Nephron (organoid): ENCODE data around the gene KRT72.

Experiments used
- H3K27ac Mint-ChIP-seq, 3 experiments: 2 replicates each; pipeline ENCODE4 v1.8.0; 2020; ENCODE audit warnings: mixed read lengths in 3 of 3, mild to moderate bottlenecking in 2 of 3, moderate library complexity in 1 of 3
- H3K27me3 Mint-ChIP-seq: 2 replicates; pipeline ENCODE4 v1.8.0; 2021; ENCODE audit warnings: low read depth, mild to moderate bottlenecking, moderate library complexity, mixed read lengths
- H3K36me3 Mint-ChIP-seq: 2 replicates; pipeline ENCODE4 v1.8.0; 2020; ENCODE audit warnings: low read depth, mixed read lengths
- H3K4me1 Mint-ChIP-seq: 2 replicates; pipeline ENCODE4 v1.8.0; 2020; ENCODE audit warnings: mixed read lengths
- H3K4me3 Mint-ChIP-seq, 3 experiments: 2 replicates each; pipeline ENCODE4 v1.8.0; 2020; ENCODE audit warnings: mild to moderate bottlenecking in 3 of 3, mixed read lengths in 3 of 3, moderate library complexity in 2 of 3
- H3K9me3 Mint-ChIP-seq: 2 replicates; pipeline ENCODE4 v1.8.0; 2020; ENCODE audit warnings: mixed read lengths
- TF ChIP-seq, protein P1 (sequence below), 3 experiments: fragments of 200-600 bp; sonication (generic); IDR thresholded peaks; one replicate each; pipeline ENCODE4 v1.5.0; 2021; ENCODE audit warnings: antibody characterized with exemption in 3 of 3; ENCODE audit not compliant: unreplicated experiment in 3 of 3

Gene KRT72

DNA sequence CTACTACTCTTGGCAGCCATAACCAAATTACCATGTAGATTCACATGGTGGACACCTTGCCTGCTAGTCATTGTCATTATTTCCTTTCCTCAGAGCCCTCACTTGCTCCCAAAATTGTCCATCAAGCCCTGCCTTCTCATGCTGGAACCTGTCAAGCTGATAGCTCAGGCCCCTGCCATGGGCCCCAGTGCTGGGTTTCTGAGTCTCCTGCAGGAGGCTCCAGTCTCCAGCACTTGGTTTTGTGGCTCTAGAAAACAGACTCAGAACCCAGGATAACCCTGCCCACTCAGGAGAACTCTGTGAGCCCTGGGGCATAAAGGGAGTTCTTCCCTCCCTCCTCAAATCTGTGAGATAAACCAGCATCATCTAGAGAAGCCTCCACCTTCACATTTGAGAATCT lies 59.1 kb downstream of the KRT72 start:
- Mint-ChIP-seq H3K27me3 (peaks cover 11% of the 10 kb centered on the region), H3K36me3 (no peaks in the 10 kb centered on the region), H3K27ac (no peak overlapping the region), H3K4me3 (no peak overlapping the region), H3K9me3 (no peaks in the 10 kb centered on the region), H3K4me1 (peaks cover 8% of the 10 kb centered on the region)
- TF ChIP-seq, protein P1, sequence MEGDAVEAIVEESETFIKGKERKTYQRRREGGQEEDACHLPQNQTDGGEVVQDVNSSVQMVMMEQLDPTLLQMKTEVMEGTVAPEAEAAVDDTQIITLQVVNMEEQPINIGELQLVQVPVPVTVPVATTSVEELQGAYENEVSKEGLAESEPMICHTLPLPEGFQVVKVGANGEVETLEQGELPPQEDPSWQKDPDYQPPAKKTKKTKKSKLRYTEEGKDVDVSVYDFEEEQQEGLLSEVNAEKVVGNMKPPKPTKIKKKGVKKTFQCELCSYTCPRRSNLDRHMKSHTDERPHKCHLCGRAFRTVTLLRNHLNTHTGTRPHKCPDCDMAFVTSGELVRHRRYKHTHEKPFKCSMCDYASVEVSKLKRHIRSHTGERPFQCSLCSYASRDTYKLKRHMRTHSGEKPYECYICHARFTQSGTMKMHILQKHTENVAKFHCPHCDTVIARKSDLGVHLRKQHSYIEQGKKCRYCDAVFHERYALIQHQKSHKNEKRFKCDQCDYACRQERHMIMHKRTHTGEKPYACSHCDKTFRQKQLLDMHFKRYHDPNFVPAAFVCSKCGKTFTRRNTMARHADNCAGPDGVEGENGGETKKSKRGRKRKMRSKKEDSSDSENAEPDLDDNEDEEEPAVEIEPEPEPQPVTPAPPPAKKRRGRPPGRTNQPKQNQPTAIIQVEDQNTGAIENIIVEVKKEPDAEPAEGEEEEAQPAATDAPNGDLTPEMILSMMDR (IDR thresholded peaks at IDR 0.05; ENCODE audit: unreplicated experiment in 3 of 3): no peak

DNA sequence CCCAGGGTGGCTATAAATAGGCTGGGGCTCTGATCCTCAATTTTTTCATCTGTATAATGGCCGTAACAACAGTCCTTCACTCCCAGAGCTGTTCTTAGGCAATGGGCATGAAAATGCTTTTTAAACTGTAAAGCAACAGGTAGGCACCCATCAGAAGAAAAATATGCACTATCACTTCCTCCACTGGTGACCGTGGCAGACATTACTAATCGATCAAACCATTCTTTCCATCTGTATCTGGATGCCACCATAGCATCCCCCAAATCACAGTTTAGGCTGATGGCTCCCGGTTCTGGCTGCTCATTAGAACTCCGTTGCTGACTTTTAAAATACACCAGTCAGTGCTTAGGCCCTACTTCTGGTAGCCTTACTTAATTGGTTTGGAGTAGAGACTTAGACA lies 59.6 kb downstream of the KRT72 start:
- Mint-ChIP-seq H3K4me3 (no peak overlapping the region), H3K36me3 (no peaks in the 10 kb centered on the region), H3K9me3 (no peaks in the 10 kb centered on the region)

DNA sequence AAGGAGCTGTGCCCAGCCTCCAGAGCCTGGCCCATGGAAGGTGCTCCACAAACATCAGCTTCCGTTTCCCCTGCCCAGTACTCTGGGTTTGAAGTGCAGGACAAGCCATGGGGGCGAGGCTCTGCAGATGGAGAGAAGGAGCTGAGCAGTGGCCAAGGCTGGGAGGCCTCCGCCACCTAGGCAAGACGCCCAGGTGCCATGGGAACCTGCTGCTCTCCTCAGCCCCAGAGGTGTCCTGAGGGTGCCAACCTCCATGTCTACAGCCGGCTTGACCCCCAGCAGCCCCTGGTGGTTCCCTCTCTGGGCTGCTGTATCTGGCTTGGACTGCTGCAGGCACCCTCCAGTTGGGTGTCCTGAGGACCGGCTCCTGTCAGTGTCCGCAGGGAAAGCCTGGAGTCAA lies 60.7 kb downstream of the KRT72 start:
- Mint-ChIP-seq H3K27me3 (peaks cover 12% of the 10 kb centered on the region), H3K4me3 (no peak overlapping the region), H3K27ac (no peak overlapping the region), H3K4me1 (peaks cover 8% of the 10 kb centered on the region), H3K9me3 (no peaks in the 10 kb centered on the region), H3K36me3 (no peaks in the 10 kb centered on the region)
- TF ChIP-seq, protein P1 (IDR thresholded peaks at IDR 0.05; ENCODE audit: unreplicated experiment in 3 of 3): no peak

More for the DNA sequence above, 59.6 kb downstream of the KRT72 start:
- TF ChIP-seq, protein P1 (IDR thresholded peaks at IDR 0.05; ENCODE audit: unreplicated experiment in 3 of 3): no peak
- peaks cover 15% of the 10 kb centered on the region for H3K27me3 Mint-ChIP-seq
- H3K4me1 Mint-ChIP-seq: peaks cover 8% of the 10 kb centered on the region
- H3K27ac Mint-ChIP-seq: no peak overlapping the region

DNA sequence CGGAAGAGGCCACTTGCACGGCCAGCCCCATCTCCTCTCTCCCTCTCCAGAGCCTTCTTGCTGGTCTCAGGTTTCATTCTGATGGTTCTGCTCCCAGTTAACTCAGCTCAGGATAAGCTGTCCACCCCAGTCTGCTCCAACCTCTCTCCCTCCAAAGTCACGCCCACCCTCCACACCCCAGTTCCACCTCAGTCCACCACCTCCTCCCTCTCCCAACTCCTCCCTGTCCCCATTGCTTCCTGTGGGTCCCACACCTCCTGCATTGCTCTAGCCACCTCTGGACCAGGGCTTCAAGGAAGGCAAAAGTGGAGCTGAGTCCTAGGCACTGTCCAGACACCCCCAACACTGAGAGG lies 61.5 kb downstream of the KRT72 start:
- H3K27me3 Mint-ChIP-seq: peaks cover 6% of the 10 kb centered on the region
- TF ChIP-seq, protein P1 (IDR thresholded peaks at IDR 0.05; ENCODE audit: unreplicated experiment in 3 of 3): no peak
- H3K27ac Mint-ChIP-seq: no peak overlapping the region
- H3K4me3 Mint-ChIP-seq: no peak overlapping the region
- no peaks in the 10 kb centered on the region for H3K36me3 Mint-ChIP-seq
- H3K9me3 Mint-ChIP-seq: no peaks in the 10 kb centered on the region
- H3K4me1 Mint-ChIP-seq: peaks cover 8% of the 10 kb centered on the region

DNA sequence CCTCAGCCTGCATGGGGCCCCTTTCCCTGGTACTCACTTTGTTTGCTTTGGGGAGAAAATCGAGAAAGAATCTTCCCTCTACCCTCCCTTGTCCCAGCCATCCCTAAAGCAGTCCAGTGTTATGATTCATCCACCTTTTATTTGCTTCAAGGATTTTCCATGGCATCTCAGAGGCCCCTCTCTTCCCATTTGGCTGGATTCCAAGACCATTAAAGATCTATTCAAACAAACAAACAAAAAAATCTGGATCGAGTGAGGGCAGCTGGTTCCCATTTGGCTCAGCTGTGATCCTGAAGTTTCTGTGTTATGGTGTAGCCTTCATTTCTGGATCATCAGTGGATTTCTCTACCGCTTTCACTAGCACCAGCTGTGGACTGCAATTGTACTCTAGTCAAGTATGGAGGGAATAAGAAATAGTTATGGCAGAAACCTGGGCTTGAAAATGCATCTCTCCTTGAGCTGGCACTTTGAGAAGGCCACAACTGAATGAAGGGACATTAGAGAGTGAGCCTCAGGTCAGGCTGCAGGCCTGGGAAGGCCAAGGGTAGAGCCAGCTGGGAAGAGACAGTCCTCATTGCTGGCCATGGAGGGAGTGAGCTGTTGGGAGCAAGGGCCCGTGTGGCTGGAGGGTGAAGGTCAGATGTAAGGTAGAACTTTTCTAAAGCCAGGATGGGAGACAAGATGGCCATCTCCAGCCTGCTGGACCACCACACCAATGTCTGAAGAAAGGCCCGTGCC lies 62.0 kb downstream of the KRT72 start:
- Mint-ChIP-seq H3K4me1 (peaks cover 8% of the 10 kb centered on the region), H3K9me3 (no peaks in the 10 kb centered on the region), H3K27ac (peak overlapping the region; percentile 22 to 66 (median 38)), H3K36me3 (no peaks in the 10 kb centered on the region), H3K4me3 (no peak overlapping the region), H3K27me3 (peaks cover 5% of the 10 kb centered on the region)
- TF ChIP-seq, protein P1 (IDR thresholded peaks at IDR 0.05; ENCODE audit: unreplicated experiment in 3 of 3): no peak

DNA sequence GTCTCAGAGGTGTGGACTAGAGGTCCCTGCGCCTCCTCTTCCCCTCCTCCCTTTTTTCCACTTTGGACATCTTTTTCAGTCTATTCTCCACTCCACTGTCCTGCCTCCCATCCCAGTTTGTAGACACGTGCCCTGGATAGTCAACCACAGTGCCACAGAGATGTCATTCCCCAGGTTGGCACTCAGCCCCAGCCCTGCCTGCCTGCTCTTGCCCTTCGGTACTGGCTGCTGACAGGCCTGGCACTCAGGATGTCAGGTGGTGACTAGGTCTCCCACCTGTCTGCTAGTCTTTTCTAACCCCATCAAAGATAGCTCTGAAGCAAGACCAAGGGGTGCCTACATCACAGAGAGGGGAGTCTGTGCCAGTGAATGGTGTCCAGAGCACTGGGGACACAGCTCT lies 64.2 kb downstream of the KRT72 start:
- H3K27ac Mint-ChIP-seq: no peak overlapping the region
- no peaks in the 10 kb centered on the region for H3K36me3 Mint-ChIP-seq
- H3K27me3 Mint-ChIP-seq: peaks cover 5% of the 10 kb centered on the region
- TF ChIP-seq, protein P1 (IDR thresholded peaks at IDR 0.05; ENCODE audit: unreplicated experiment in 3 of 3): no peak
- no peak overlapping the region for H3K4me3 Mint-ChIP-seq
- peaks cover 8% of the 10 kb centered on the region for H3K4me1 Mint-ChIP-seq
- H3K9me3 Mint-ChIP-seq: no peaks in the 10 kb centered on the region
